ENCODE results near the gene TCN2.

Gene TCN2

GRCh38 chr22:30640839-30641430, 34.0 kb downstream of the TCN2 start:
- no peak for DNase-seq (ENCODE audit: low spot score)
- ChIA-PET CTCF (no interaction called here), POLR2A (ENCODE audit: low non-redundant PET) (no interaction called here)
- H3K27ac ChIP-seq, result no peak overlapping the region
- no peak for TF ChIP-seq CTCF (conservative IDR thresholded peaks at IDR 0.05; ENCODE audit: low read depth)

- TF ChIP-seq CTCF (conservative IDR thresholded peaks at IDR 0.05; ENCODE audit: low read depth), result no peak
- DNase-seq (ENCODE audit: low spot score), result no peak
- H3K27ac ChIP-seq, result no peak overlapping the region
- ChIA-PET POLR2A (ENCODE audit: low non-redundant PET) (no interaction called here), CTCF (no interaction called here)
Measured at GRCh38 chr22:30643055-30643875, 36.3 kb downstream of the TCN2 start.

- ChIA-PET POLR2A (ENCODE audit: low non-redundant PET) (no interaction called here), CTCF (no interaction called here)
- TF ChIP-seq CTCF (conservative IDR thresholded peaks at IDR 0.05; ENCODE audit: low read depth), result no peak
- DNase-seq (ENCODE audit: low spot score), result no peak
- H3K27ac ChIP-seq, result no peak overlapping the region; the same call in 1 of the 2 replicates
Measured at GRCh38 chr22:30646518-30647160, 39.7 kb downstream of the TCN2 start.

- no peak for DNase-seq (ENCODE audit: low spot score)
- H3K27ac ChIP-seq, result peak overlapping the region; percentile 68; the same call in 1 of the 2 replicates
- CTCF ChIA-PET, result no interaction called here
- POLR2A ChIA-PET (ENCODE audit: low non-redundant PET), result no interaction called here
- no peak for TF ChIP-seq CTCF (conservative IDR thresholded peaks at IDR 0.05; ENCODE audit: low read depth)
Measured at GRCh38 chr22:30647536-30647935, 40.6 kb downstream of the TCN2 start.

- ChIA-PET CTCF (interaction anchor here (1.1 kb wide), 1 partner anchor 14 kb away, joined by 4 read pairs; no protein-coding TSS in a partner anchor), POLR2A (ENCODE audit: low non-redundant PET) (no interaction called here)
- DNase-seq (ENCODE audit: low spot score), result no peak
- peak overlapping the region; percentile 68 for H3K27ac ChIP-seq
- TF ChIP-seq CTCF (conservative IDR thresholded peaks at IDR 0.05; ENCODE audit: low read depth), result no peak
Measured at GRCh38 chr22:30648825-30649224, 41.9 kb downstream of the TCN2 start.

GRCh38 chr22:30649430-30650007, 42.5 kb downstream of the TCN2 start:
- DNase-seq (ENCODE audit: low spot score), result peak; percentile 76
- TF ChIP-seq CTCF (conservative IDR thresholded peaks at IDR 0.05; ENCODE audit: low read depth), result no peak
- ChIA-PET POLR2A (ENCODE audit: low non-redundant PET) (no interaction called here), CTCF (interaction anchor here (0.6 to 1.1 kb wide), 3 partner anchors 14 to 424 kb away, joined by 3 to 4 read pairs (median 4); partner anchors contain the start of gene SLC35E4)
- H3K27ac ChIP-seq, result peak overlapping the region; percentile 68
